Left renal cortex interstitium (tissue), 4 donors: ENCODE results near the gene FYN. TPM values are rescaled to one million over a fixed set of nuclear protein-coding genes. Genes with fewer than 3 reads are reported as not detected.
"Not testable (repeated sequence)": the region's sequence is repeated elsewhere in the genome, so short reads cannot be mapped to it uniquely, and the experiment has no call there.

Source experiments
- DNase-seq, 4 donors: peaks; one replicate each; pipeline ENCODE4 v3.0.0-alpha.2; 2013; ENCODE audit warnings: low read depth in 4 of 4, low spot score in 2 of 4, missing footprints in 1 of 4
- polyA plus RNA-seq, 4 donors: library from polyadenylated mRNA; unstranded; fragments of 120-200 nt; gene quantifications; one replicate each; pipeline ENCODE4 v1.2.1, GENCODE V29; 2013; ENCODE audit not compliant: insufficient read length in 4 of 4

FYN gene
- polyA plus RNA-seq, 4 donors = 150 to 173 (median 158) TPM

DNA sequence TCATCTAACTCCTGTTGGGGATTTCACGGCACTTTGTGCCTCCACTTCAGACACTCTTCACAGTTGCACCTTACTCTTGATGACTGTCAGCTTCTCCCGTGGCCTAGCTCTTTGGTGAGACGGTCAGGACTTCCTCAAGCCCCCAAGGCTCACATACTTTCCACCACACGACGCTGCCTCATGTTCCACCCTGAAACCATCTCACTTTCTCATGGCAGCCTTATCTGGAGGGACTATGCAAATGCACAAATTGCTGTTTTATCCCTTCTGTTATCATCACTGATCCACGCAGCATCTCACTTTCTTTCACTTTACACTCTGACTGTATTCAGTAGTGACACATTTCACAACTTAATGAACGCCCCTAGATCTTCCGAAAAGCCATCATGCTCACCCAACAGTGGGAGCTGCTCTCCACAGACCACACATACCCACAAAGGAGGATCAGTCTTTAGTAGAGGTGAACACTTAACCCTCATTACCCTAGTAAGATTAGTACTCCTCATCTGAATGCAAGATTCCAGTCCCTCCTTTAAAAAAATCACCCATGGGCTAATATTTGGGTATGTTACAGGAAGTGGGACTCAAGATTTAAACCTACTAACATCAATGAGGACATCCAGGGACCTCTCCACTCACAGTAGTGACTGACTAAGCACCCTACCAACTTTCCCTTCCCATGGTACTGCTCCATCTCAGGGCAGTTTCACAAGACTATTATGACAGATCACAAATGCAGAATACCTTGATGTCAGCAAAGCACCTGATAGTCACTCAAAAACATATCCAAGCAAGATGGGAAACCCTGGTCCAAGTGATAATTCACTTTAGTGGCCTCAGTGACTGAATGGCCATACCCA is 35.4 kb downstream of the FYN start:
- no peak for DNase-seq

DNA sequence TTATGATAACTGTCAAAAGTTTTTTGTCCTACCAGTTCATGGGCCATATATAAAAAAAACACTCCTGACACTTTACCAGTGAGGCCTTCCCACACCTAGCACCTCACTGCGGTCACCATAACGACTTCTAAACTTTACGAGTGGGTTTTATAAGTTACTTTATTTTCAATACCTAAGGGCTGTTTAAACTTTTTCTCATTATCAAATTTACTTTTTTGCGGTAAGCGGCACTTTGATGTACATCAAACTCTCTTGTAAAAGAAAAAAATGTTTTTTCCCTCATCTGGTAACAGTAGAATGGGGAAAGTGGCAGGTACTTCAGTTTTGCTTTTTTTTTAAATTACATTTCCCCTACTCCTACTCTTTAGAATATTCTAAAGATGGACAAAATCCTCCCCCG is 36.2 kb downstream of the FYN start:
- DNase-seq = no peak

DNA sequence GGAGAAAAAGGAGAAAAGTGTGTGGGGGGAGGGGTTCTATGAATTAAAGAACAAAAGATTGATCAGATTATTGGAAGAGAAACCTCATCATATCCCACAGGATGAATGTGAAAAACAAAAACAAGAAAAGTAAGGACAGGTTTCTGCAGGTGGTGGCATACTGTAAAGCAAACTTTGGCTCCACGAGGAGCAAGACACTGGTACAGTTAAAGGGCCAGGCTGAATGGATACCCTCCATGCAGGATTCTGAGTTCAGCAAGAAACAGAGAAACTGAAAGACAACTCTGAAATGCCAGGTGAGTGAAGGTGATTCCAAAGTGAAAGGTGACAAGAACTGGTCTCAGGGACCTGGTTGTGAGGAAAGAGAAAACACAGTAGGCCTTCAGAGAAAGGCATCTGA is 37.4 kb downstream of the FYN start:
- DNase-seq = no peak

DNA sequence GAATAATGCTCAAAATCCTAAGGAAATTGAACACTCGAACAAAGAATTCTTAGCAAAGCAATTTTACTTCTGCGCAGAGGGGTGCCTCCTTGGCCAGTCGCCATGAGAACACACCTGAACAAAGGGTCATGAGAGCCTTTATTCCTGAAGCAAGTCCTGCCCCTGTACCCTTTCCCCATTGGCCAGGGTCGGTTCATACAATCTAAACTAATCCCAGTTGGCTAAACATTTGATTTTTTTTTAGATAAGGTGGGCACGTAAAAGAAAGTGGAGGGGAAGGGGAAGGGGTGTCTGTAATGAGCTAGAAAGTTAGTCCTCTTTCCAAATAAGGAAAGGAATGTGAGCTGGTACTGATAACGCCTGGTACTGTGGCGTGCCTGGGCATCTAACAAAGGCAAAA is 37.9 kb downstream of the FYN start:
- DNase-seq = not testable (repeated sequence)

DNA sequence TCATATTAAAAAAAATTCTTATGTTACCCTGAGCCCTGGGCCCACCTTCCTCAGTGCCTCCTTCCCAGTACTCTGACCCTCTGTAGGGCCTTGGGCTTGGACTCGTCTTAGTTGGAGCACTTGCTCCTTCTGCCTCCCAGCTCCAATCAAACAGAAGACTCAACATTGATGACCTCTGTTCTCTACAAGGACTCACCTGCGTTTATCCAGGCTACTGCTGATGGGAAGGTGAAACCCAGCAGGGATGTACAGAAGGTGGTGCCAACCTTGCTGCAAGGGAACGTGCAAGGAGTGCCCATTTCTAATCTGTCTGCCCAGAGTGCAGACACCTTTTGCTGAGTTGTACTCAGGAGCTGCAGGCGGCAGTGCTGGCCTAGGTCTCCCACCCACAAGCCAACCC is 38.9 kb downstream of the FYN start:
- DNase-seq = no peak

DNA sequence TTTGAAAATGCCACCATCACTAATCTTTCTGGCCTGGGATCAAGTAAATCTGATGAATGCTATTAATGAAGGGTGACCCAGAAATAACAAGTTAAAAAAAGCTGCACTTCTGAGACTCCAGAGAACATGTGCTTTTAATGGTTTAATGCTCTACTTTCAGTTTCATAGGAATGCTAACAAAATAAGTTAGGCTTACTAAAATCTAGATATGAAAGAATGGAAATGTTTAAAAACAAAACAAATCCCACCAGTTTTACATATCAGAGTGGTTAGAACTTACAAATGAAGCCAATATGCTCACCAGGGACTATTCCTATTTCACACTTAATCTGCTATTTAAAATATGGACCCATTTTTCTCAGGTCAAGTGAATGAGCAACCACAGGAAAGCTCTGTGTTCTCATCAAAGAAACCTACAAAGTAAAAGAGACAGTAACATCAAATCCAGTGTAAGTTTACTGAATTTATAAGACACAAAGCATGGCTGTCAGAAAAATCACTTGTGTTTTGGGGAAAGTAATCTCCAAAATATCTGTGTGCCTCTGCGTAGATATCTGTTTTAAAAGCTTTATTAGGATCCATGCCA is 40.3 kb downstream of the FYN start:
- no peak for DNase-seq

DNA sequence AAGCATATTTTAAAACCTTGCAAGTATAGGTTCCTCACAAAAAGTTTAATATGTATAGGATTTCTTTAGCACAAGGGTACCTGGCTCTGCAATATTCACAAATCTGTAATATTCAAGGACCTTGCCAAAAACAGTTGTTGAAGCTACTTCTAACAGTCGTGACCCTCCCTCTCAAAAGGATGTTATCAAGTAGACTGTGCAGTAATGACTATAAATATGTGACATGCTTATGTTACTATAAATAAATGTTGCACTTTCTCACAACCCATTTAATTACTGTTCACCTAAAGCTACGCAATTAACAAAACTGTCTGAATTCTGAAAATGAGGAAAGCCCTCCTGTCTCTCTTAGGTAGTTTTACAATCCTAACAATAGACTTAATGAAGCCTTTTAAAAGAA is 41.8 kb downstream of the FYN start:
- no peak for DNase-seq

DNA sequence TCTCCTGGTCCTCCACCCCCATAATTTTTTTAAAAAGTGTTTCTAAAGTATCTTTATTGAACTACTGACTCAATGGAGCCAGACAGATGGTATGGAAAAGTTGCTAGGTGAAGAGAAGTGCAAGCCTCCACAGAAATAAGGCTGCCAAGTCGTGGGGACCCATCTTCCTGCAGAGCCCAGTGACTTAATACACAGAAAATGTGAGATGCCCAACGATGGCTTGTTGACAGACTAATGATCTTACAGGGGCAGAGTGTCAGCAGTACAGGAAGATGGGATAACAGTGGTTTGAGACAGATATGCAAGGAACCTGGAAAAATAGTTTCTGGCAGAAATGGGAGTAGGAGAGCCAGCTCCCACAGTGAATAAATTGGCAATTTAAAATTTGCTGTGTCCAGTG is 43.3 kb downstream of the FYN start:
- no peak for DNase-seq

DNA sequence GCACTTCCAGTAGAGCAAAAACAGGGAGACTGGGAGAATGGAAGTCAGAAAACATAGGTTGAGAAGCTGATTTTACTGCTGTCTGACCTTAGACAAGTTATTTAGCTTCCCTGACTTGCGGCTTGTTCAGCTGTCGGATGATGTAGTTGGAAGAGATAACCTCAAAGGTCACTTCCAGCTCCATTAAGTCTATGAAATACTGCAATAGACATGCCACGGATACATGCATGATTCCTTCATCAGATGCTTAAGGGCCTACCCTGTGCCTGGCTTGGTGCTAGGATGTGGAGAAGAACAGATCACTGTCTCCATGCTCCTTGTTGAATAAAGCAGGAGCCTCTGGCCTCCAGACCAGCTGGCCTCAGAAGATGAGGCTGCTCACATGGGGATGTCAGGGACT is 43.7 kb downstream of the FYN start:
- DNase-seq = no peak

DNA sequence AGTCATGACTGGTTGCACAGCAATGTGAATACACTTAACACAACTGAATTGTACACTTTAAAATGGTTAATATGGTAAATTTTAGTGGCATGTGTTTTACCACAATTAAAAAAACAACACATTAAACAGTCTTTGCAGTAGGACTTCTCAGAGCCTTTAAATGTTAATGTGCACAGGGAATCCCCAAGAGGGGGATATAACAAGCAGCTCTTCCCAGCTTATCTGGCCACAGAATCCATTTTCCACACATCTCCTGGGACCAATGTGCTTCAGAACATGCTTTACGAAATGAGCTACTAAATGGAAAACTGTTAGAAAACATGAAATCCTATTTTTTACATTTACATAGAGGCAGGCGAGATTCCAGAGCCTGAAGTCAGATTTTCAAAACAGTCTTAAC is 44.4 kb downstream of the FYN start:
- DNase-seq = no peak

DNA sequence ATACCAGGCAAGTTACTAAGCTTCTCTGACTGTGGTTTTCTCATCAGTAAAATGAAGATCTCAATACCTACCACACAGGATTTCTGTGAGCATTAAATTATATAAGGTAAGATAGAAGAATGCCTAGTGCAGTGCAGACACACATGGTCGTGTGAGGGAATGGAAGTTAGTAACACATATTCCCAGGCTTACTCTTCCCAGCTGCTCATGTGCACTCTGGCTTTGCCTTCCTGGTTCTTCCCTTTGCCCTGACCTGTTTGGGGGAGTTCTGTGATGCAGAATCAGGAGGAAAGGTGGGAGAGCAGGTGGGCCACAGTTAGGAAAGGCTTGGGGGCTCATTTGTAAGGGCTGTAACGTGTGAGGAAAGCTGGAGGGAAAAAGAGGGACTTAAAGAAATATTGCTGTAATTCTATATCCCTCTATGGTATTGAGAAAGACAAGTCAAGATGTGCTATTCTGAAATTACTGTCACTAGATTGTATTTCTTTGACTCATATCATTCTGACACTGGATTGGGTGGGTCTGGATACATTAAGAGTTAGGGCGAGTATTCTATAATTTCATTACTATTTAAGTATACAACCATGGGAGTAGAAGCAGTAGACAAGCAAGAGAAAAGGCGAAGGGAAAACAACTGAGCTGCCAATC is 47.7 kb downstream of the FYN start:
- DNase-seq = no peak

DNA sequence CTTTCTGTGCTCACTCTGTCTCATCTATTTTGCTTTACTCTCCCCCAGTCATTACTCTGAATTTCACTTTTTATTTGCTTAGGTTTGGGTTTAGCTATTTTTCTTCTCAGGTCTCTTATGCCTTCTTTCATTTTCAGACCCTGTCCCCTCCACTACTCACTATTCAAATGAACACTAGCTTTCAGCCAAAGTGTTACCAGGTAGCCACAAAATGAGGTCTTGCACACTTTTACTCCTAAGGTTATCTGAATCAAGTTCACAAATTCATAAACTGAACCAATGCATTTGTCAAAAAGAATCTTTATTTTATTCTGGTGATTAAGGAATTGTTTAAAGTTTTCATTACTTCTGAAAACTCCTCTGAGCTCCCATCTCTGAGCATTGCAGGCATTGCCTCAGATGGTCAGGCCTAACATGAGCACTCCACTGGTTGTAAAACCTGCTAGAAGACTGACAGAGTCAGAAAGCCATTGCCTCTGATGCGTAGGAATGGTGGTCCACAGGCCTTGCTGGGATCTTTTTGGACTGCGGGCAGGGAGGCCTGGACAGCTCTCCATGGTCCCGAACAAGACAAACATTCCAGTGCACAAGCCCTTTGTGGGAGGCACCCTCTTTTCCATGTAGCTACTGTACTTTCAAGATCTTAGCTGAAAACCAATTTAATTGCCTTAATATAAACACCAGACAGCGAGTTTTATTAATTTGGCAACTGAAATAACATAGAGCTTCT is 48.5 kb downstream of the FYN start:
- DNase-seq = no peak

DNA sequence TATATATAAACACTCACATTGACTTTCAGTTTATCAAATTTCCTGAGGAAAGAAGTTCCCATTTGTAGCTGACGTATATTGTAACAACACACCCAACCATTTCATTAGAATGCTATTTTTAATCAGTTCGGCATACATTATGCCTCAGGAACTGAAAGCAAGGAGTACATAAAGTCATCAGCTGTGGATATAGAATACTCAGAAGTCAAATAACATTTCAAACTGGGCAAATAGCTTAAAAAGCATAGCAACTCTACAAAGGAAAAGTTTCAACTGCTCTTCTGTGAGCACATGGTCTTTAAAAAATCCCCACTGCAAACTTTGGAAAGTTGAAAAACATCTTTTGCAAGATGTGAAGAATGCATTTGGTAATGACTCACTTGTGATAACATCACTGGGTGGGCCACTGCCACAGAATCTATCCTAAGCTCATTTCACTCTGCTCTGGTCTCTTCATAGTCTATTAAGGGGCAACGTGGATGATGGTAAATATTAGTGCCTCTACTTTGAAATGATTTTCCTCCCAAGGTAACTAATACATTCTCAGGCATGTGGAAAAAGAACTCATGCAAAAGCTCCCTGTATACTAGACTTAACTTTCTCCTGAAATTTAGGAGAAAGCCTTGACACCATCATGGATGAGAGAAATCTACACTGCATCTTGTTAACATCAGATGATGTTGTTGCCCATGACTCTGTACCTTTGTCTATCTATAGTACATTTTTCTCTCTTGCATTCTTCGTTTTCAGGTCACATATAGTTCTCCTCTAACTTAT is 49.2 kb downstream of the FYN start:
- DNase-seq = no peak

DNA sequence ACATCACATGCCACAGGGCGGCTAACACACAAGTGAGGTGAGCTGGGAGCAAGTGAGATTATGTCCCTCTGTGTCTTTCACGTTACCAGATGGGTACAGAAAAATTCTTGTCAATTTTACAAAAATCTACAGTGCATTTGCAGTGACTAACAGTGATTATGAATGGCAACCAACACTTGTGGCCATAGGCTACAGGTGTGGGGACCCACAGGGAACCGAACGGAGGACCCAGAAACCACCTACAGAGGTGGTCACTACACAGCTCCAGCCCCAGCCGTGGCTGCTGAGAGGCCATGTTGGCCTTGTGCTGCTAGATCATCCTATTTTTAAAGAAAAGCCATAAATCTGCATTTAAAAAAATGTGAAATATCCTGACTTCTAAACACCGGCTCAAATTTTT is 50.2 kb downstream of the FYN start:
- DNase-seq = no peak

DNA sequence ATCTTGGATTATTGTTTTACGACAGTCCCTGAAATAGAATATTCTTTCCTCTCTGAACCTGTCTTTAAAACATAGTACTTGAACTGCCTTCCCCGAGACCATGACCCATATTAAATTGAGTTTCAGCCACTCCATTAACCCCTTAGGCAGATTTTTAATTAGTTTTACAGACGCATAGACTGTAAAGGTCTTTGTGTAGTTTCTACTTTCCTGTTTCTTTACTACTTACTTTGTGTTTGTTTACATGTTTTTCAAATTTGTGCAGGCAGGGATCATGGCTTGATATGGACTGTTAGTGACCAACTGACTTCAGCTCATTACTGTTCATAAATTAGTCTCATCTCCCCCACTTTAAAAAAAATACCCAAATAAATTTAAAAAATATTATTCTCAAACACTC is 53.8 kb downstream of the FYN start:
- no peak for DNase-seq

DNA sequence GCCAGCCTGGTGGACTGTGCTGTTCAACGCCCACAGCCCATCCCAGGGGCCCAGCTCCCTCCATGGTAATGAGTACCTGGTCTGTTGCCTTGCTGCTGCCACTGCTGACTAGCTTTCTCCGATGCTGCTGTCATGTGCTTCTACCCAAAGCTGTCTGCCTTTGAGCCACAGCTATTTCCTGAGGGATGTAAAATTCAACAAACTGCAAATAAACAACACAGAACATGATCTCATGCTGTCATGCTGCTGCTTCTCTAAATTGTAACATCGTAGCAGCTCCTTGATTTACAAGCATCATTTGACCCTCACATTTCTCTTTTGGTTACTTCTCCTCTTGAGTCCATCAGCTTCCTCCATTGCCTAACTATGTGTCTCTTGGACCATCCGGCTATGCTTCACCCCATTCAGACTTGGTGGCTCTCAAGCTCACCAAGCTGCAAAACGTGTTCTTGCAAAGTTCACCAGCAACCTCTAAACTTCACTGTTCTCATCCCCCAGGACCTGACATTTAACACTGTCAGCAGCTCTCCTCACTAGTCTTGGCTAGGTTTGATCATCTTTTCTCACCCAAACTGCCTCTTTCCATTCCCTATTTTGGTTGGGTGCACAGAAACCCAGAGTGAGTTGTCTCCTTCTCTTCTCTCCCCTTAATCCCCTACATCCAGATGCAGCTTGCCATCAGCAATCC is 54.6 kb downstream of the FYN start:
- DNase-seq = no peak

DNA sequence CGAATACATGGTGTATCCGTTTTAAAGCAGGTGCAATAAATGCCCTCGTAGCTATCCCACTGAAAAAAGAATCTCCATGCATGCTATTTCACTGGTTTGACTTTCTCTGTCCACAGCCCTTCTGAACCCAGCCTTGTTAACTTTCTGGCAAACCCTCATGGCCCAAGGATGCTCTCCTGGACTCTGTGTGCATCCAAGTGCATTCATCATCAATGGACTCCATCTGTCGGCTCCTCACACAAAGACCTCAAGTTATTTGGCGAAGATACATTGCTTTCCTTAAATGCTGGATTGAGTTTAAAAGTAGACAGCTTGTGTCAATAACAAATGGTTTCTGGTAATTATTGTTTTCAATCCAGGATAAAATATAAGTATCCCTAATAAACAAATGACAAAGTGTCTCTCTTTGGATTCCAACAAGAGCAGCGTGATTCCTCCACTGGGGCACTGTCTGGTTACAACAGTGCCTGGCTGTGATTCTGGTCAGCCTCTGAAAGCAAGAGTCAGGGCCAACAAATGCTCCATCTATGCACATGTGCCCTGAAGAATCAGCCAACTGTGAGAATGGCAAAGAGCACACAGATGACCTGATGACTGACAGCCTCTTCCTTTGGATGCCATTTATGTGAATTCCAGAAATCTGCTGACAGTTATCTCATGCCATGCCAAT is 55.7 kb downstream of the FYN start:
- no peak for DNase-seq

DNA sequence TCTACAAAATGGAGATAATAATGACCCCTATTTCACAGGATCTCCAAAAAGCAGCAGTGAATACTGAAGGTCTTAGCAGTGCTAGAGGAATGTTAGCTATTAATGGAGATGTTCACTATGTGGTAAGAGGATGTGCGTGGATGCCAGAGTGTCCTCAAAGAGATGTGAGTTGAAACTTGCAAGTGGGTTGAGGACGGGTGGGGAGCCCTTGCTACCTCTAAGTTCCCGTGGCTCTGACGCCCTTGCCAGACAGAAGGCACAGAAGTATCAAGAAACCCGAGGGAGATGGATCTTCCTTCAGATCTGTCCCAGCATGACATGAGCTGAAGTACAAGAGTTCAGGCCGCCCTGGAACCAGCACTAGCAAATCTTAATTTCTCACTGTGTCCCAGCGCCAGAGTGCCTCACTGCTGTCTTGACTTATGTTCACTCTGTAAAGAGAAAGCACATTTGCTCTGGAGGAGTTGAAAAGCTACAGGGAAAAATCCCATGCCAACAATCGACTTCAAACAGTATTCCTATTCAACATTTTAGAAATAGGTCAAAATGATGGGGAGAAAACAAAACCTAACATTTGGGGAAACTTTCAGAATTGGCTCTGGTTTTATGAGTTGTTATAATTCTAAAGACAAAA is 59.5 kb downstream of the FYN start:
- no peak for DNase-seq

DNA sequence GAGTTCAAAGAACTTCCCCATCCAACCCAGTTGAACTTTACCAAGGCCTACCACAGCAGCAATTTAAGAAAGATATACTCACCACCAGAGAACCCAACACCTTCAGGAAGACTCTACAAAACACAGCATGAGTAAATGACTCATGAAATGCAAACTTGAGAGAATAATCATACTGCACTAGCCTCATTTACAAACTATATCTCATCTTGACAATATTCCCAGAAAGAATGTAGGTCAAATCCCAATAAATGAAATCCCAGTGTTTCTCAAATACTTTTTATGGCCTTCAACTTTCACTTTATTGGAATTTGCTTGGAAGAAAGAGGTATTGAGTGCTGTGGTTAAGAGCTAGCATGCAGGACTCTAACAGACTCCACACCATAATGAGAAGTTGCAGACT is 60.0 kb downstream of the FYN start:
- DNase-seq = no peak
